Measurements from ENCODE around the gene CBY3. TPM values are rescaled to one million over a fixed set of nuclear protein-coding genes. Genes with fewer than 3 reads are reported as not detected.

The CBY3 gene
- total and polyA plus RNA-seq, 2 of the 13 experiments (the other 11 are each of a cell fraction or from before 2014, with no cell fraction given) = not detected

- TF ChIP-seq ZNF362 (CRISPR knock-in tag; IDR thresholded peaks at IDR 0.05; ENCODE audit: borderline replicate concordance) (no peak), ZNF775 (CRISPR knock-in tag; IDR thresholded peaks at IDR 0.05; ENCODE audit: borderline replicate concordance) (no peak), TAF1 (CRISPR knock-in tag; IDR thresholded peaks at IDR 0.05) (no peak), ZKSCAN1 (IDR thresholded peaks at IDR 0.05; ENCODE audit: low read length) (0 out of 2 replicates have a peak, but pooled peaks have one; percentile 3), HNRNPLL (IDR thresholded peaks at IDR 0.05; ENCODE audit: low read depth, low read length, poor library complexity, severe bottlenecking) (no peak), ZNF589 (CRISPR knock-in tag; conservative IDR thresholded peaks at IDR 0.05) (no peak), ZNF713 (CRISPR knock-in tag; IDR thresholded peaks at IDR 0.05) (no peak), CREM (IDR thresholded peaks at IDR 0.05) (no peak), CREM (CRISPR knock-in tag; IDR thresholded peaks at IDR 0.05) (no peak), GATAD2A (CRISPR knock-in tag; IDR thresholded peaks at IDR 0.05) (0 out of 2 replicates have a peak, but pooled peaks have one; percentile 5), SNRNP70 (IDR thresholded peaks at IDR 0.05; ENCODE audit: low read depth, low read length) (no peak), ARNT2 (CRISPR knock-in tag; IDR thresholded peaks at IDR 0.05; ENCODE audit: low read depth) (0 out of 2 replicates have a peak, but pooled peaks have one; percentile 7), ZNF614 (CRISPR knock-in tag; IDR thresholded peaks at IDR 0.05; ENCODE audit: borderline replicate concordance) (0 out of 2 replicates have a peak, but pooled peaks have one; percentile 62), RFX3 (CRISPR knock-in tag; IDR thresholded peaks at IDR 0.05) (no peak), SIN3B (IDR thresholded peaks at IDR 0.05; ENCODE audit: low read length) (no peak), SMARCE1 (IDR thresholded peaks at IDR 0.05; ENCODE audit: borderline replicate concordance) (no peak), PCBP2 (optimal IDR thresholded peaks at IDR 0.05; ENCODE audit: low read depth, low read length, poor library complexity, severe bottlenecking) (no peak), MED8 (CRISPR knock-in tag; IDR thresholded peaks at IDR 0.05; ENCODE audit: insufficient replicate concordance) (no peak), ISX (CRISPR knock-in tag; conservative IDR thresholded peaks at IDR 0.05) (no peak)
- TF ChIP-seq, protein P1, sequence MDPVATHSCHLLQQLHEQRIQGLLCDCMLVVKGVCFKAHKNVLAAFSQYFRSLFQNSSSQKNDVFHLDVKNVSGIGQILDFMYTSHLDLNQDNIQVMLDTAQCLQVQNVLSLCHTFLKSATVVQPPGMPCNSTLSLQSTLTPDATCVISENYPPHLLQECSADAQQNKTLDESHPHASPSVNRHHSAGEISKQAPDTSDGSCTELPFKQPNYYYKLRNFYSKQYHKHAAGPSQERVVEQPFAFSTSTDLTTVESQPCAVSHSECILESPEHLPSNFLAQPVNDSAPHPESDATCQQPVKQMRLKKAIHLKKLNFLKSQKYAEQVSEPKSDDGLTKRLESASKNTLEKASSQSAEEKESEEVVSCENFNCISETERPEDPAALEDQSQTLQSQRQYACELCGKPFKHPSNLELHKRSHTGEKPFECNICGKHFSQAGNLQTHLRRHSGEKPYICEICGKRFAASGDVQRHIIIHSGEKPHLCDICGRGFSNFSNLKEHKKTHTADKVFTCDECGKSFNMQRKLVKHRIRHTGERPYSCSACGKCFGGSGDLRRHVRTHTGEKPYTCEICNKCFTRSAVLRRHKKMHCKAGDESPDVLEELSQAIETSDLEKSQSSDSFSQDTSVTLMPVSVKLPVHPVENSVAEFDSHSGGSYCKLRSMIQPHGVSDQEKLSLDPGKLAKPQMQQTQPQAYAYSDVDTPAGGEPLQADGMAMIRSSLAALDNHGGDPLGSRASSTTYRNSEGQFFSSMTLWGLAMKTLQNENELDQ (CRISPR knock-in tag; IDR thresholded peaks at IDR 0.05; ENCODE audit: borderline replicate concordance) = no peak
- TF ChIP-seq, protein P2, sequence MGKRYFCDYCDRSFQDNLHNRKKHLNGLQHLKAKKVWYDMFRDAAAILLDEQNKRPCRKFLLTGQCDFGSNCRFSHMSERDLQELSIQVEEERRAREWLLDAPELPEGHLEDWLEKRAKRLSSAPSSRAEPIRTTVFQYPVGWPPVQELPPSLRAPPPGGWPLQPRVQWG (CRISPR knock-in tag; IDR thresholded peaks at IDR 0.05; ENCODE audit: borderline replicate concordance, low read depth) = no peak
- TF ChIP-seq, protein P3, sequence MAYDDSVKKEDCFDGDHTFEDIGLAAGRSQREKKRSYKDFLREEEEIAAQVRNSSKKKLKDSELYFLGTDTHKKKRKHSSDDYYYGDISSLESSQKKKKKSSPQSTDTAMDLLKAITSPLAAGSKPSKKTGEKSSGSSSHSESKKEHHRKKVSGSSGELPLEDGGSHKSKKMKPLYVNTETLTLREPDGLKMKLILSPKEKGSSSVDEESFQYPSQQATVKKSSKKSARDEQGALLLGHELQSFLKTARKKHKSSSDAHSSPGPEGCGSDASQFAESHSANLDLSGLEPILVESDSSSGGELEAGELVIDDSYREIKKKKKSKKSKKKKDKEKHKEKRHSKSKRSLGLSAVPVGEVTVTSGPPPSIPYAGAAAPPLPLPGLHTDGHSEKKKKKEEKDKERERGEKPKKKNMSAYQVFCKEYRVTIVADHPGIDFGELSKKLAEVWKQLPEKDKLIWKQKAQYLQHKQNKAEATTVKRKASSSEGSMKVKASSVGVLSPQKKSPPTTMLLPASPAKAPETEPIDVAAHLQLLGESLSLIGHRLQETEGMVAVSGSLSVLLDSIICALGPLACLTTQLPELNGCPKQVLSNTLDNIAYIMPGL (CRISPR knock-in tag; IDR thresholded peaks at IDR 0.05; ENCODE audit: borderline replicate concordance in 1 of 2, low read depth in 1 of 2) = no peak
- TF ChIP-seq, protein P4, sequence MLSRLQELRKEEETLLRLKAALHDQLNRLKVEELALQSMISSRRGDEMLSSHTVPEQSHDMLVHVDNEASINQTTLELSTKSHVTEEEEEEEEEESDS (CRISPR knock-in tag; IDR thresholded peaks at IDR 0.05; ENCODE audit: borderline replicate concordance) = no peak
Observed at GRCh38 chr5:179699616-179700237, 18.9 kb upstream of the CBY3 start (continued).

All from HepG2 (cell line).